Measurements from ENCODE around the gene CYB5D1.

Gene CYB5D1

GRCh38 chr17:7854078-7854777 is 3.6 kb upstream of the CYB5D1 start:
- TF ChIP-seq CTCF (IDR thresholded peaks at IDR 0.05; ENCODE audit: insufficient read depth, low read length, missing control alignments) = no peak
- no peak for DNase-seq (ENCODE audit: low read depth, low spot score)
- ChIA-PET POLR2A (no interaction called here), CTCF (interaction anchor here (0.9 to 1.0 kb wide), 7 partner anchors 9 to 208 kb away, joined by 3 to 5 read pairs (median 4); no protein-coding TSS in a partner anchor)
- H3K4me3 ChIP-seq (ENCODE audit: low read depth, low read length) = no peak overlapping the region

- H3K4me3 ChIP-seq (ENCODE audit: low read depth, low read length) = peak within 1 kb of the TSS; percentile 76
- ChIA-PET POLR2A (interaction anchor here (2.3 to 2.6 kb wide), 2 partner anchors 11 to 19 kb away, joined by 23 to 48 read pairs; no protein-coding TSS in a partner anchor), CTCF (interaction anchor here (2.9 to 3.0 kb wide), 2 partner anchors 17 to 35 kb away, joined by 16 to 17 read pairs; no protein-coding TSS in a partner anchor)
- no peak for TF ChIP-seq CTCF (IDR thresholded peaks at IDR 0.05; ENCODE audit: insufficient read depth, low read length, missing control alignments)
- no peak for DNase-seq (ENCODE audit: low read depth, low spot score)
Measured at GRCh38 chr17:7854851-7855659, 2.7 kb upstream of the CYB5D1 start, which contains the start of gene TMEM88. TMEM88 (plus strand) TSS chr17:7855066; CDS start chr17:7855075, 9 bp downstream.

GRCh38 chr17:7855660-7856010 is 2.2 kb upstream of the CYB5D1 start:
- peak overlapping the region; percentile 76 for H3K4me3 ChIP-seq (ENCODE audit: low read depth, low read length)
- CTCF ChIA-PET = interaction anchor here (1.0 to 3.0 kb wide), 5 partner anchors 15 to 67 kb away, joined by 3 to 17 read pairs (median 13); no protein-coding TSS in a partner anchor
- POLR2A ChIA-PET = interaction anchor here (2.3 to 2.6 kb wide), 2 partner anchors 12 to 19 kb away, joined by 23 to 48 read pairs; no protein-coding TSS in a partner anchor
- TF ChIP-seq CTCF (IDR thresholded peaks at IDR 0.05; ENCODE audit: insufficient read depth, low read length, missing control alignments) = no peak
- no peak for DNase-seq (ENCODE audit: low read depth, low spot score)

GRCh38 chr17:7856011-7856810 is 1.6 kb upstream of the CYB5D1 start:
- ChIA-PET POLR2A (interaction anchor here (1.1 to 2.6 kb wide), 5 partner anchors 12 to 75 kb away, joined by 6 to 48 read pairs (median 7); partner anchors contain the start of genes CNTROB, KDM6B and TRAPPC1), CTCF (interaction anchor here (0.6 to 3.0 kb wide), 14 partner anchors 8 to 206 kb away, joined by 3 to 17 read pairs (median 4); no protein-coding TSS in a partner anchor)
- peak overlapping the region; percentile 76 for H3K4me3 ChIP-seq (ENCODE audit: low read depth, low read length)
- no peak for DNase-seq (ENCODE audit: low read depth, low spot score)
- no peak for TF ChIP-seq CTCF (IDR thresholded peaks at IDR 0.05; ENCODE audit: insufficient read depth, low read length, missing control alignments)

GRCh38 chr17:7856811-7857712 is 741 bp upstream of the CYB5D1 start, which contains the start of gene NAA38:
NAA38 (minus strand) TSS chr17:7857559; CDS start chr17:7857463, 96 bp downstream.
- ChIA-PET CTCF (interaction anchor here (0.6 to 3.0 kb wide), 21 partner anchors 9 to 205 kb away, joined by 3 to 17 read pairs (median 5); no protein-coding TSS in a partner anchor), POLR2A (interaction anchor here (0.5 to 2.6 kb wide), 13 partner anchors 12 to 154 kb away, joined by 3 to 48 read pairs (median 5); partner anchors contain the start of genes CHD3, CNTROB, KDM6B and RNF227)
- peak within 1 kb of the TSS; percentile 80 for H3K4me3 ChIP-seq (ENCODE audit: low read depth, low read length)
- DNase-seq (ENCODE audit: low read depth, low spot score) = peak; percentile 97
- peak; percentile 71 for TF ChIP-seq CTCF (IDR thresholded peaks at IDR 0.05; ENCODE audit: insufficient read depth, low read length, missing control alignments)

All from AG04449 (cell line).